ENCODE measurements around the gene BHLHE41. TPM values are rescaled to one million over a fixed set of nuclear protein-coding genes. Genes with fewer than 3 reads are reported as not detected.

The BHLHE41 gene
- total and polyA plus RNA-seq, 2 donors from 2014 or later = 2.2 to 34.3 TPM

GRCh38 chr12:26136688-26137087 is 11.9 kb upstream of the BHLHE41 start:
- Histone ChIP-seq H3K36me3 (ENCODE audit: control insufficient read depth in 2 of 3, insufficient read depth in 3 of 3, low read length in 3 of 3) (no peaks in the 10 kb centered on the region), H3K9ac (ENCODE audit: low read length in 3 of 3) (no peak overlapping the region), H3K27ac (ENCODE audit: low read depth in 2 of 2, low read length in 2 of 2) (no peak overlapping the region), H3K9me3 (ENCODE audit: control insufficient read depth in 2 of 3, insufficient read depth in 1 of 3, low read length in 3 of 3) (no peaks in the 10 kb centered on the region), H3K27me3 (ENCODE audit: control insufficient read depth, insufficient read depth, low read length) (no peaks in the 10 kb centered on the region), H3K4me3 (ENCODE audit: low read length in 3 of 3) (no peak overlapping the region), H3K4me1 (ENCODE audit: control insufficient read depth in 2 of 3, insufficient read depth in 2 of 3, low read depth in 1 of 3, low read length in 3 of 3) (peaks cover 0 to 3% (median 0%) of the 10 kb centered on the region in 3 donors)
- no peak for FAIRE-seq
- TF ChIP-seq, protein P1, sequence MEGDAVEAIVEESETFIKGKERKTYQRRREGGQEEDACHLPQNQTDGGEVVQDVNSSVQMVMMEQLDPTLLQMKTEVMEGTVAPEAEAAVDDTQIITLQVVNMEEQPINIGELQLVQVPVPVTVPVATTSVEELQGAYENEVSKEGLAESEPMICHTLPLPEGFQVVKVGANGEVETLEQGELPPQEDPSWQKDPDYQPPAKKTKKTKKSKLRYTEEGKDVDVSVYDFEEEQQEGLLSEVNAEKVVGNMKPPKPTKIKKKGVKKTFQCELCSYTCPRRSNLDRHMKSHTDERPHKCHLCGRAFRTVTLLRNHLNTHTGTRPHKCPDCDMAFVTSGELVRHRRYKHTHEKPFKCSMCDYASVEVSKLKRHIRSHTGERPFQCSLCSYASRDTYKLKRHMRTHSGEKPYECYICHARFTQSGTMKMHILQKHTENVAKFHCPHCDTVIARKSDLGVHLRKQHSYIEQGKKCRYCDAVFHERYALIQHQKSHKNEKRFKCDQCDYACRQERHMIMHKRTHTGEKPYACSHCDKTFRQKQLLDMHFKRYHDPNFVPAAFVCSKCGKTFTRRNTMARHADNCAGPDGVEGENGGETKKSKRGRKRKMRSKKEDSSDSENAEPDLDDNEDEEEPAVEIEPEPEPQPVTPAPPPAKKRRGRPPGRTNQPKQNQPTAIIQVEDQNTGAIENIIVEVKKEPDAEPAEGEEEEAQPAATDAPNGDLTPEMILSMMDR (IDR thresholded peaks at IDR 0.05; ENCODE audit: borderline replicate concordance, extremely low read depth, insufficient read depth) = no peak
- DNase-seq = no peak
- intact Hi-C loops (cut with DNase I) = no loop called here

GRCh38 chr12:26135571-26135970 is 10.7 kb upstream of the BHLHE41 start:
- Histone ChIP-seq H3K4me1 (ENCODE audit: control insufficient read depth in 2 of 3, insufficient read depth in 2 of 3, low read depth in 1 of 3, low read length in 3 of 3) (peaks cover 0 to 3% (median 0%) of the 10 kb centered on the region in 3 donors), H3K4me3 (ENCODE audit: low read length in 3 of 3) (no peak overlapping the region), H3K9ac (ENCODE audit: low read length in 3 of 3) (no peak overlapping the region), H3K36me3 (ENCODE audit: control insufficient read depth in 2 of 3, insufficient read depth in 3 of 3, low read length in 3 of 3) (no peaks in the 10 kb centered on the region), H3K27me3 (ENCODE audit: control insufficient read depth, insufficient read depth, low read length) (no peaks in the 10 kb centered on the region), H3K9me3 (ENCODE audit: control insufficient read depth in 2 of 3, insufficient read depth in 1 of 3, low read length in 3 of 3) (no peaks in the 10 kb centered on the region), H3K27ac (ENCODE audit: low read depth in 2 of 2, low read length in 2 of 2) (peak overlapping the region in 1 of 2 donors; percentile 47)
- DNase-seq (no peak), FAIRE-seq (no peak)
- intact Hi-C loops (cut with DNase I) = no loop called here
- TF ChIP-seq, protein P1 (IDR thresholded peaks at IDR 0.05; ENCODE audit: borderline replicate concordance, extremely low read depth, insufficient read depth) = no peak

- H3K4me3 ChIP-seq (ENCODE audit: low read length in 3 of 3) = no peak overlapping the region
Measured at GRCh38 chr12:26135010-26135420, 10.2 kb upstream of the BHLHE41 start.

More at GRCh38 chr12:26135010-26135420, 10.2 kb upstream of the BHLHE41 start:
- Histone ChIP-seq H3K36me3 (ENCODE audit: control insufficient read depth in 2 of 3, insufficient read depth in 3 of 3, low read length in 3 of 3) (no peaks in the 10 kb centered on the region), H3K9ac (ENCODE audit: low read length in 3 of 3) (no peak overlapping the region), H3K27me3 (ENCODE audit: control insufficient read depth, insufficient read depth, low read length) (no peaks in the 10 kb centered on the region), H3K4me1 (ENCODE audit: control insufficient read depth in 2 of 3, insufficient read depth in 2 of 3, low read depth in 1 of 3, low read length in 3 of 3) (peaks cover 0 to 3% (median 0%) of the 10 kb centered on the region in 3 donors), H3K9me3 (ENCODE audit: control insufficient read depth in 2 of 3, insufficient read depth in 1 of 3, low read length in 3 of 3) (no peaks in the 10 kb centered on the region), H3K27ac (ENCODE audit: low read depth in 2 of 2, low read length in 2 of 2) (peak overlapping the region in 1 of 2 donors; percentile 47)
- FAIRE-seq (no peak), DNase-seq (peak in 1 of 5 donors; percentile 95)
- intact Hi-C loops (cut with DNase I) = no loop called here
- TF ChIP-seq, protein P1 (IDR thresholded peaks at IDR 0.05; ENCODE audit: borderline replicate concordance, extremely low read depth, insufficient read depth) = no peak

All from kidney (tissue), 14 donors.